Stimulated activated CD8-positive, alpha-beta memory T cell treated with anti-CD3 and anti-CD28 coated beads, Interleukin-12 subunit alpha, Interleukin-12 subunit beta, amount 100 ng/mL, for 24 hours (primary cell): Measurements from ENCODE around the gene TRMT1.

Experiments used
- DNase-seq: peaks from one replicate; pipeline ENCODE4 v3.0.0-alpha.2; 2020; ENCODE audit errors: extremely low read depth

TRMT1 gene

GRCh38 chr19:13071444-13072187 lies 44.9 kb downstream of the TRMT1 start:
- DNase-seq, result no peak

GRCh38 chr19:13070425-13071140 lies 46.0 kb downstream of the TRMT1 start:
- no peak for DNase-seq

DNA sequence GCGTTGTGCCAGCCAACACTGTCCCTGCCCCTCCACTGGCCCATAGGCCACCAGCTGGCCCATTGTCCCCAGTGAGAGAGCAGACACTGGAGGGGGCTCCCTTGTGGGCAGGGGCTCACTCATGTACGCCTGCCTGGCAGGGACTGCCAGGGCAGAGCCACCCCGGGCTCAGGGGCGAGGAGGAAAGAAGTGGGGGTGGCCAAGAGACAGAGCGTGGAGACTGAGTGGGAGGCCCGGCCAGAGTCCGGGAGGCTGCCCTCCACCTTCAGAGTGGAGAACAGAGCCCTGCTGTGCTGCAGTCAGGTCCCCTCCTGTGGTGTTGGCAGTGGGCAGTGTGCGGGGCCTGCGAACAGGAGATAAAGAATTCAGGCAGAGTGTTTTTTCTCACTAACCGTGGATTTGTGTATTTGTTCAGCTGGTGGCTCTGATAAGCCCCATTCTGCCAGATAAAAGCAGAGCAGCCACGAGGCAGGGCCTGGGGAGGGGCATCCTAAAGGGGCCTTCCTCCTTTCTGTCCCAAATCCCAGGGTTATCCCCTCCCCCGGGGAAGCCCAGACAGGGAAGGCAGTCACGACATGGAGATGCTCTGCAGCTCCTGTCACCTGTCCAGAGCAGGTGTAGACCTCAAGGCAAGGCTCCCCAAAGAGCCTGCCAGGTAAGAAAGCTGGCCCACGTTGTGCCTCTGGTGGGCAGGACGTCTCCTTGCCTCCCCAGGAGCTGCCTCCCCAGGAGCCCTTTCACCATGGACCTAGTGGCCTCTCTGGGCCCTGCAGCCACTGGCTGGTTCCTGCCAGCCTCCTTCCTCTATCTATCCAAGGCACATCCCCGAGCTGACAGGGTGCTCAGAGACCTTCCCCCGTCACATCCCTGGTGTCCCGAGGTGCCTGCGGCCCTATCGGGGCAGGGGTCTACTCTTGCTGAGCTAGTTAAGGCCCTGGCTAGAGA lies 46.9 kb downstream of the TRMT1 start:
- DNase-seq, result no peak

DNA sequence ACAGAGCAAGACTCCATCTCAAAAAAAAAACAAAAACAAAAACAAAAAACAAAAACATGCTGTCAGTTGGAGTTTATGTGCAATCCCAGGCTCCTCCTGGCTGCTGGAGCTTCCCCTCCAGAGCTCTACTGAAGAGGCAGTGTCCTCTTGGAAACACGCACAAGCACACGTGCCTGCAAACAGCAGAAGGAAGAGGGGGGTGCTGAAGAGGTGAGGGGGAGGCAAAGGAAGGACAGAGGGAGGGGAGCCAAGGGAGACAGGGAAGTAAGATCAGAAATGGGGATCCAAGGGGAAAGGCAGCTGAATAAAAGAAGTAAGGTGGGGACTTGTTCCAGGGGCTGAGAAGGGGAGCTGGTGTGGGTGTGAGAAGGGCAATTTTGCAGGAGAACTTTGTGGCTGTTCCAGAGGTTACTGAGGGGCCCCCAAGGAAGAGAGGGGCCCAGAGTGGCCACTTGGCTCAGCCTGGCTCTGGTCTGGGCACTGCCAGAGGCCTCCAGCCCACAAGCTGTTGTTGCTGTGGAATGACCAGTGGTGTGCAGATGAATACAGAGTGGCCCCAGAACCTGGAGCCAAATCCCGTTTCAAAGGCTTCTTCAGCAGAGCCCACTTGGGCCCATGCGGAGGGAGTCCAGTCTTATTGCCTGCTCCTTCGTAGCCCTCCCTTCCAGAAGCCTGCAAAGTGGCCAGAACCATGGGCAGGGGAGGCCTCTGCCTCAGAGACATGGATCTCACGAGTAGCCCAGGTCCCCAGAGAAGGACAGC lies 48.3 kb downstream of the TRMT1 start:
- DNase-seq, result no peak

GRCh38 chr19:13066933-13067807 lies 49.4 kb downstream of the TRMT1 start:
- no peak for DNase-seq

DNA sequence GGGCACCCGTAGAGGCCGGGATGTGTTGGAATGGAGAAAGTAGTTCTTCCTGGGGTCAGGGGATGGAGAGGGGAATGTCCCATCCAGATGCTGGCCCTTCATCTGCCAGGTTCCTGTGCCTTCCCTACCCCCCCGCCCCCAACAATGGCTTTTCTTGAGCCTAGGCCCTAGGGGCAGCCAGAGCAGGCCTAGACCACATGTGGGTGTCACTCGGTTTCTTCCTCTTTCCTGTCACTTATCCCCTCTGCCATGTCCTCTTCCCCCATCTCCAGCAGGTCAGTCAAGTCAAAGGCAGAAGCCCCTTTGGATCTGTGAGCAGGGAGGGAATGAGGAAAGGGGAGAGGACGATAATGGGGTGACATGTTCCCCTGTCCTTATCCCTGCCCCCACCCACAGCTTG lies 50.3 kb downstream of the TRMT1 start:
- DNase-seq, result no peak

DNA sequence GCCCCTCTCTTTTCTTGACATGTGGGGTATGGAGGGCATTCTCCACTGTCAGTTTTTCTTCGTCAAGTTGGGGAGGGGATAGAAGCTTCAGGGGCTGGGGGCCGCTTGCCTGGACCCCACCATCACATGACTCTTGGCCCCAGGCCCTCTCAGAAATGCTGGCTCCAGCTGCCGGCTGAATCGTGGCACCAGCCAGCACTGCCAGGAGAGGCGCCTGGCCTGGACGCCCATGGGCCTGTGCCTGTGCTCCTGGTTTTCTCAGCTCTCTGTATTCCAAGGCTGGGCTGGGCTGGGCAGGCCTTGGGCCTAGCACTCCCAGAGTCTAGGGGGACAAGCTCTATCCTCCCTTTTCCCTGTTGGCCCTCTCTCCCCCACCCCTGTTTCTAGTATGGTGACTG lies 52.4 kb downstream of the TRMT1 start:
- DNase-seq, result no peak

DNA sequence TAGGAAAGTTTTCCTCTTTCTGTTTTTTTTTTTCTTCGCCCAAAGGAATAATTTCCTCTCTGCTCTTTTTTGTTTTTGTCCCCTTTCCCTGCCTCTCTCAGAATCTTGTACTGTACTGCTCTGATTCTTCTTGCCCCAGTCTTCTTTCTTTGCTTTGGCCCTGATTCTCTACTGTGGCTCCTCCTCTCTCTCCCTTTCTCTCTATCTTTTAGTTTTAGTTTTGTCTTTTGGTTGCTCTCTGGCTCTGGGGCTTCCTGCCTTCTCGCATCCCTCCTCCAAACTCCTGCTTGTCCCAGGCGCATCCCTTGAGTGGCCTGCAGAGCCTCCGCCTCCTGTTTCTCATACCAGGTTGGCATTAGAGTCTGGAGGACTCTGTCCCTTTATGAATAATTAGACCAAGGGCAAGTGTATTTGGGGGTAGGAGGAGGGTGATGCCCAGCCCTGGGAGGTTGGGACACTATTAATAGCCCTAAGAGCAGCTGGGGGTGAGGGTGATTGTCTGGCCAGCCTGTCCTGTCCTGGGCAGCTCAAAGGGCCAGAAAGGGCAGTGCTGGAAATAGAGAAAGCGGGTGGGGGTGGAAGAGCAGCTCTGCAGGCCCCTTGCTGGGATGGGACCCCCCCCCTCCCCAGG lies 53.0 kb downstream of the TRMT1 start:
- no peak for DNase-seq

GRCh38 chr19:13062317-13062716 lies 54.2 kb downstream of the TRMT1 start:
- no peak for DNase-seq

DNA sequence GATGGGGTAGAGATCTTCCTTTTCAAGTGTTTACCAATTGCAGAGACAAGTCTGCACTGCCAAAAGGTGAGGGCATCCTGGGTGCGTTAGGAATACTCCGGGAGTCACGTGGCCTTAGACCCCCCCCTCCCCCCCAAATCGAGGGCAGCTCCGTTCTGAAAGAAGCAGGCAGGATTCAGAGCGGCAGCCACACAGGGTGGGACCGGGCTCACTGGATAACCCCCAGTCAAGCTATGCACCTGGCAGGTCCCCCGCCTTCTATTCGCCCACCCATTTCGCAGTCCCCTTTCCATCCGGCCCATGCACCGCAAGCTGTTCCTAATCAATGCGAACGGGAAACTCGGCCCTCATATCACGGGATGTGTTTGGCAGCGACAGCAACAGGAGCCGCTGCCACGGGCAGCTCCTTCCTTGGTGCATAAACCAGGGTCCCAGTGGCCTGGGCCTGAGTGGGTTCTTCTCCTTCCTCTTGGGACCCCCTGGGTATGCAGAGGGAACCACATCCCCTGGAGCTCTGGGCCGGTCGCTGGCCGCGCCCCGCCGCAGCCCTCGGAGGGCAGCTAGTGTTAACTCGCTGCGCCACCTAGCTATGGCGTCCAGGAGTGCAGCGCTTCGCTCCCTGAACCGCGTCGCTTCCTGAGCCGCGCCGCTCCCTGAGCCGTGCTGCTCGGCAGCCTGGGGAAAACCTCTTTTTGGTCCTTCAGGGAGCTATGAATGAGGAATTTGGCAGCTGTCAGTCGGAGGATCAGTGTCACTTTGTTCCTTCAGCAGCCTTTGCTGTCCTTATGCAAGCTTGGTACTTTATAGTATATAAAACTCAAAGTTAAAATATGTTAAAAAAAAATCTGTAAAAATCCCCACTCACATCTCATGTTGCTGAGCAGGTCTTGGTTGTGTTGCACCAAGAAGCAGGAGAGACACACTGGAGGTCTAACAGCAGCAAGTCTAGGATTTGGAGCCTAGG lies 55.3 kb downstream of the TRMT1 start:
- peak; percentile 46 for DNase-seq

DNA sequence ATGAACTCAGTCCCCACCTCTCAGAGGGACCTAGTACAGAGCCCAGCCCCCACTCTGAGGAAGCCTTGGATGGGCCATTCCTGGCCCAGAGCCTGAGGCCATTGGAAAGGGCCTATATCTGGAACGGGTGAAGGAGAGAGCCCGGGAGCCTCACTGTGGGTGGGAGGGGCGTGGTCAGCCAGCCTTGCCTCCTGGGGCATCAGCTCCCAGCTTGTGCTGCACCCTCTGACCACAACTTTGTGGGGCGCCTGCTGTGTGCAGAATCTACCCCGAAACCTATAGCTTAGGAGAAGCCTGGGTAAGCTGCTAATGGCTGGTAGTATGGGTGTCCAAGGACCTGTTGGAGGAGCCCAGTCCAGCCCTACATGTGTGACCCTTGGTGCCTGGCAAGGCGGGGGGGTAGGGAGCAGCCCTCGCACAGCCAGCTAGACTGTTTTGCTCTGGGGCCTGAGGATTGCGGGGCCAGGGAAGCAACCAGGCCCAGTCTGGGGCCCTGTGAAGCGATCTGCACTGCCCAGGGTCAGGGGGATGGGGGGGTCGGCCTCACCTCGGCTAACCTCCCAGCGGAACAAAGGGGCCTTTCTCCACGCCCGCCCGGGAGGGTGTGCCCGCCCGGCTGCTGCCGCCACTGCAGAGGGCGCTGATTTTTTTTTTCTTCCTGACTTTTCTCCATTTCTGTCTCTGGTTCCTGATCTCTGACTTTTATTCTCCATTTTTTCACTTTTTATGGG lies 56.1 kb downstream of the TRMT1 start:
- no peak for DNase-seq

GRCh38 chr19:13058951-13059660 lies 57.4 kb downstream of the TRMT1 start:
- DNase-seq, result no peak

DNA sequence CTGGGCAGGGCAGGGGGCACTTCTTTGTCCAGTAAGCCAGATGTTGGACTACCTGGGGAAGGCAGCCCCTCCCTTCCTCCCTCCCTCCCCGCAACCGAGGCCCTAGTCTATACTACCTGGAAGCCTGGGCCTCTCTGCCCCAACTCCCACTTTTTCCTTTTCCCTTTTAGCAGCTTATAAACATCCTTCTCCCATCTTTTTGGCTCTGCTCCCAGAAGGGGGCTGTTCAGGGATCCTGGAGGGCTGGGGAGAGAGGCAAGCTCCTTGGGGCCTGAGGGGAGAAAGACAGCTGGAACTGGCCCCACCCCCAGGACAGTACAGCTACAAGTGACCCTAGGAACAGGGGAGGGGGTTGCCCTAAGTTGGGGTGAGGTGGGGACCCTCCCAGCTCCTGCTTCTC lies 58.8 kb downstream of the TRMT1 start:
- DNase-seq, result no peak

DNA sequence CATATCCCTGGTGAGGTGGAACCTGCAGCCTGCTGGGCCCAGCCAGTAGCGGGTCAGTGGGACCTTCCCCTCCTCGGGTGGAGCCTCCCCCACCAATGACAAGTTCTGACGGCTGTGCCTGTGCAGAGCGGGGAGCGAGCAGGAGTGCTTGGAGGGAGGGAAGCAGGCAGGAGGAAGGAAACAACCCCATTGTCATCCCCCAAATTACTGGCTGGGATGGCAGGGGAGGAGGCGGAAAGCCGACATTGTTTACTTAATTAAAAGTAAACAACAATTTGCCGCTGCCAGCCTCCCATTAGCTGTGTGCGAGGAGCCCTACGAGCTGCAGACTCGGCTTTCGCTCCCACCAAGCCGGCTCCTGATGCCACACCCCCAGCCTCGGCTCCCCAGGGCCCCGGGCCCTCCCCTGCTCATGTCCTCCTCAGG lies 59.4 kb downstream of the TRMT1 start:
- DNase-seq, result no peak

DNA sequence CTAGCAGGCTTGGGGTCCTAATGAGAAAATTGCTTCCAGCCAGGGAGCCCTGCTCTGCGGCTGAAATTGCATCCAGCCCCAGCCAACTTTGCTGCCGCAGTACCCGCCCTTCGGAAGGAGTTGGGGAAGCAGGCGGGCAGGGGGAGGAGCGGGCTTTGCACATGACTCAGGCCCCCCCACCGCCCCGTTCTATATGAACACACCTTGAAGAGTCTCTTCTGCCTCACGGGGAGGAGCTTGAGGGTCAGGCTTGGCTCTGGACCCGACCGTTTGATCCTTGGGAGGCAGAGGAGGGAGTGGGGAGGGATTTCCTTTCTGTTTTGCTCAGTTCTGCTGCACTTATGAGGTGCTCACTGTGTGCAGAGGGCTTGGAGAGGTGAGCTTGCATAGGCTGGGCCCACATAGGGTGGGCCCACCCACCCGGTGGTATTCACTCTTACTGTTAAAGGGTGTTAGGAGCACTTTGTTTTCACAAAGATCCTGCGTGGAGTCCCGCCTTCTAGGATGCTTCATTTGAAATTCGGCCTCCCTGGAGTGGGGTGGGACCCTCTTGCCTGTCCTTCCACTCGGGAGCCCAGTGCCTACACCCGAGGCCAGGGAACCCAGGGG lies 60.4 kb downstream of the TRMT1 start:
- no peak for DNase-seq

- DNase-seq, result no peak
Observed at GRCh38 chr19:13055213-13056051, 61.1 kb downstream of the TRMT1 start.
